GM19023 (cell line): ENCODE results near the gene INTS6.

Experiments
- ATAC-seq: cut with Tn5 transposase; IDR thresholded peaks from one replicate; pipeline ENCODE4 v1.9.1; 2021; ENCODE audit warnings: mild to moderate bottlenecking, moderate library complexity; ENCODE audit not compliant: unreplicated experiment

INTS6 gene, protein sequence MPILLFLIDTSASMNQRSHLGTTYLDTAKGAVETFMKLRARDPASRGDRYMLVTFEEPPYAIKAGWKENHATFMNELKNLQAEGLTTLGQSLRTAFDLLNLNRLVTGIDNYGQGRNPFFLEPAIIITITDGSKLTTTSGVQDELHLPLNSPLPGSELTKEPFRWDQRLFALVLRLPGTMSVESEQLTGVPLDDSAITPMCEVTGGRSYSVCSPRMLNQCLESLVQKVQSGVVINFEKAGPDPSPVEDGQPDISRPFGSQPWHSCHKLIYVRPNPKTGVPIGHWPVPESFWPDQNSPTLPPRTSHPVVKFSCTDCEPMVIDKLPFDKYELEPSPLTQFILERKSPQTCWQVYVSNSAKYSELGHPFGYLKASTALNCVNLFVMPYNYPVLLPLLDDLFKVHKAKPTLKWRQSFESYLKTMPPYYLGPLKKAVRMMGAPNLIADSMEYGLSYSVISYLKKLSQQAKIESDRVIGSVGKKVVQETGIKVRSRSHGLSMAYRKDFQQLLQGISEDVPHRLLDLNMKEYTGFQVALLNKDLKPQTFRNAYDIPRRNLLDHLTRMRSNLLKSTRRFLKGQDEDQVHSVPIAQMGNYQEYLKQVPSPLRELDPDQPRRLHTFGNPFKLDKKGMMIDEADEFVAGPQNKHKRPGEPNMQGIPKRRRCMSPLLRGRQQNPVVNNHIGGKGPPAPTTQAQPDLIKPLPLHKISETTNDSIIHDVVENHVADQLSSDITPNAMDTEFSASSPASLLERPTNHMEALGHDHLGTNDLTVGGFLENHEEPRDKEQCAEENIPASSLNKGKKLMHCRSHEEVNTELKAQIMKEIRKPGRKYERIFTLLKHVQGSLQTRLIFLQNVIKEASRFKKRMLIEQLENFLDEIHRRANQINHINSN

DNA sequence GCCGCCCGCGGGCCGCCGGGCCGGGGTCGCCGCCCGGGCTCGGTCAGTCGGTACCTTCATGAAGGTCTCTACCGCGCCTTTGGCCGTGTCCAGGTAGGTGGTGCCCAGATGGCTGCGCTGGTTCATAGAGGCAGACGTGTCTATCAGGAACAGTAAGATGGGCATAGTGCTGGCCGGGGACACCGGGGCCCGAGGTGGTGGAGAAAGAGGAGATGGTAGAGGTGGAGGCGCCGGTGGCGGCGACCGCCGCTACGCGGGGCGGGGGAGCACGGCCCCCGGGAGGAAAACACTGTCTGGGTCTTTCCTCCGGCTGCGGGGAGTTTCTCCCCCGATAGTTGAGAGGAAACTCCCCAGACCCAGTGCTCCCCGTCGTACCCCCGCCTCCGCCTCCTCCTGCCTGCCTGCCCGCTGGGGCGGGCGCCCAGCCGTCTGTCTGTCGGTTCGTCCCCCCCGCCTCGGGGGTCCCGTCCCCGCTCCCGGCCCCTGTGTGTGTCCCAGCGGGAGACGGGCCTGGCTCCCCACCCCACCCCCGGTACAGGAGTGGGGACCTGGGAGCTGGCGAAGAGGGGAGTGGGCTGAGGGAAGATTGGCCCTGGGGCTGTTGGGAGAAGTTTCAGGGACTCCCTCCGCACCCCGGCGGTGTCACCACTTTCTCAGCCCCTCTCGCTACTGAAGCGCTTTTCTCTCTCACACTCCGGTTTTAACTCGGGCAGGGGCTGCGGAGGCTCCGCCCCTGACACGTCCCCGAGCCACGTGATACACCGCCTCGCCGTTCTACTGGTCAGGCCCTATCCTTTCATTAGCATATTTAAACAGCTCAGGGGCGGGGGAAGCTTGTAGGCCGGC, at the start of gene INTS6:
Gene INTS6, minus strand, starts transcription at position 676 of the 846 bp plus-strand sequence. Its CDS starts 511 bp downstream, at position 165.
- ATAC-seq, result peak; percentile 62

DNA sequence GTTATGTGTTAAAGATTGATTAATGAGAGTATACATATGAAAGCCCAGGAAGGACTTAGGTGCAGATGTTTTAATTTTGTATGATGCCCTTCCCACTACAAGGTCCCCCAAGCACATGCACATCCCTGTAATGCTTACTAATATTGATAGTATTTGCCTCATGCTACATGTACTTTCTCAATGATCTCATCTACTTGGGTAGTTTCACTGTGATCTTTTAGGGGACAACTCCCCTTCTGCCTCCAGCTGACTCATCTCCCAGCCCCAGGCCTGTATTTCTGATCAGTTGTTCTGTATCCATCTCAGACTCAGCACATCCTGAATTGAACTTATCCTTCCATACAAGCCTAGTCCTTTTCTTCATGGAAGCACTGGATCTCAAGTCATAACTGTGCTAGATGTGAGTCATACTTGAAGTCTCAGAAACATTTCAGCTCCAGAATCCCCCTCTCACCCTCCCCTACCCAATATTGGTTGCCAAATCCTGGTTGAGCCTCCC, 49.4 kb upstream of the INTS6 start:
- ATAC-seq, result peak; percentile 94

DNA sequence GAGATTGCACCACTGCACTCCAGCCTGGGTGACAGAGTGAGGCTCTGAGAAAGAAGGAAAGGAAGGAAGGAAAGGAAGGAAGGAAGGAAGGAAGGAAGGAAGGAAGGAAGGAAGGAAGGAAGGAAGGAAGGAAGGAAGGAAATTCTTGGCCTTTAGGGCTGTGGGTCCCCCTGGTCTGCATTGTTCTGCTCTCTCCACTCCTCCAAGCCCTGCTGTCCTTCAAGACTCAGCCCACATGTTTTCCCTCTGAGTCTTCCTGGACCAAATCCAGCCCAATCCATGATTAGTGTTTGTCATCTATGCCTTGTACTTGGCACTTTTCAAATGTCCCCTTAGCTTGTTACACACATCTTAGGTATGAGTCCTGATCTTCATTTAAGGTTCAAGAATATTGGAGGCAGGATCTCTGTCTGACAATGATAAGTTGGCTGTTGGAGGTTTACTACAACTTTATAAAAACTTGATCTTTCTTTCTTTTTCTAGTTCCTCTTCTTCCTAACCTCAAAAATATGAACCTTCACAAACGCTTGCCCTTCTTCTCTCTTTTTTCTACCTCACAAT, 48.8 kb upstream of the INTS6 start:
- peak; percentile 23 for ATAC-seq

DNA sequence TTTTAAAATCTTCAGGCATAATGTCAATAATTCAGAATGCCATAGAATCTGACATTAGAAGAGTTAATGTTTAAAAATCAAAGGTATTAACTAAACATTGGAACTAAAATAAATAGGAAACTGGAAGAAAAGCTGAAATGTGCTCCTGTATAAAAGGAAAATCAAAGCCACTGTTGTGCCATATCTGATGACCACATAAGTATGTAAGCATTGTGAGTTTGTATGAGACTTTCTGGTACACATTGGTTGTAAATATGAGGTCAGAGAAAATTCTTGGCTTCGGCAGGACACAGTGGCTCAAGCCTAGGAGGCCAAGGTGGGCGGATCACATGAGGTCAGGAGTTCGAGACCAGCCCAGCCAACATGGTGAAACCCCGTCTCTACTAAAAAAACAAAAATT, 48.3 kb upstream of the INTS6 start:
- ATAC-seq, result no peak

DNA sequence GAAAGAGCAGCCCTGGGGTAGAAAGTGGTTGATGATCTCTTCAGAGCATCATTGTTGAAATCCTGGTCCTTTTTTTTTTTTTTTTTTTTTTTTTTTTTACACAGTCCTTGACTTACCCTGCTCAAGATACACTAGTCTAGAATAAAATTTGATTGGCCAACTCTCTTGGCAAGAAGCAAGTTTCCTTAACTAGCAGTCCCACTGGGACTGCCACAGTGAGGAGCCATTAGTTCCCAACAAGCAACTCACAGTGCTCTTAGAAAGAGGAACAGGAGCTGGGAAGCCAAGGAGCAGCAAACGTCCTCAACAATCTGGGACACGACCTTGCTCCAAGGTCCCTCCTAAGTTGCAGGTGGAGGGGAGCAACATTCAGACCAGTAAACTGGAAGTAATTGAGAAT, 47.9 kb upstream of the INTS6 start:
- ATAC-seq, result no peak

DNA sequence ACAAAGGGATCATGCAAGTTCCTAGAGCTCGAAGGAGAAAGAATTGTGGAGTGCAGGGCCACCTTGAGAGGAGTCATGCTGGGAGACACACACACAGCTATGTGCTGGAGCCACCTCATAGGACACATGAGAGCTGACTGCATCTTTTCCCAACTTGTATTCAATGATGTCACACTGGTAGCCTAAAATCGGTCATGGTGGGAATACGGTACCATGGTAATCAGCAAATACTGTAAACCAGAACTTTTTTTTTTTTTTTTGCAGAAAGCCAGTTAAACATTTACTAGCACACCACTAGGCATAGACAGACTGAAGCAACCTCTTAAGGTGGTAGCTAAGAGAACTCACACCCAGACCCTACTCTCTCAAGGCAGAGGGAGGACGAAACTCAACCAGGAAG, 47.0 kb upstream of the INTS6 start:
- ATAC-seq, result no peak

DNA sequence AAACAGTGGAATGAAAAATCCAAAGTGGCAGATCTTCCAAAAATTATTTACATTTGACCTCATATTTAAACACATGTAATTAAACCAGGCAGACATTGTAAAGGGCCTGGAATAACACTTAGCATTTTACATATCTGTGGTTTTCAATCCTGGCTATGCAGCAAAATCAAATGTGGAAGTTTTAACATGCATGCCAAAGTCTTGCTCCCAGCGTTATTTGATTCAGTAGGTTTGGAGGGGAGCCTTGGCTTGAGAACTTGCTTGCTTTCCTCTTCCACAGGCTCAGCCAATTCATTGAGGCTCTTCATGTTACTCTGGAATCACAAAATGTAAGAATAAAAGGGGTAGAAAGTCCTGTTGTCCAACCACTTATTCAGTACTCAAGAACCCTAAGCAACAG, 42.5 kb upstream of the INTS6 start:
- no peak for ATAC-seq

DNA sequence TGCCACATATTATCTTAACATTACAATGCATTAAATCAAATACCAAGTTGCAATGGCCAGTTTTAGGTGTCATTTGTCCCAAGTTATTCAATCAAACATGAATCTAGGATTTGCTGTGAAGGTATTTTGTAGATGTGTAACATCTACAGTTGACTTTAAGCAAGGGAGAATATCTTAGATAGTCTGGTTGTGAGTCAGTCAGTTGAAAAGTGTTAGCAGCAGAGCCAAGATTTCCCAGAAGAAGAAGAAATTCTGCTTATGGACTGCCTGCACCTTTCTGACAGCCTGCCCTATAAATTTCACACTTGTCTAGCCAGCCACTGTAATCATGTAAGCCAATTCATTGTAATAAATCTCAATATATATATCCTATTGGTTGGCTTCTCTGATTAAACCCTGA, 41.3 kb upstream of the INTS6 start:
- no peak for ATAC-seq

DNA sequence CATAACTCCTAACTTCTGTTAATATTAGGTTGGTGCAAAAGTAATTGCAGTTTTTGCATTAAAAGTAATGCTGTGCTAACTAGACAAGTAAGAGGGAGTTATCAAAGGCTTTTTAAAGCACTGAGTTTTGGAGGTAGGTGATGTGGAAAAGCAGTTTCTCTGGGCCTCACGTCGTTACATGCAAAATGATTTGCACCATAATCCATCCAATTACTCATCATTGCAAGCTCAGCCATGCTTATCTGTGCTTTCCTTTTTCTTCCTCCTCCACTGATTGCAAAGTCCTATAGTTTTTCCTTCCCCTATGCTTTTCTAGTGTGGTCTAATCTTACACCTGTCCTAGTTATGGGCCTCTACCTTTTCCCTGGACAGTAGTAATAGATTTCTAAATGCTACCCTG, 35.4 kb upstream of the INTS6 start:
- no peak for ATAC-seq

DNA sequence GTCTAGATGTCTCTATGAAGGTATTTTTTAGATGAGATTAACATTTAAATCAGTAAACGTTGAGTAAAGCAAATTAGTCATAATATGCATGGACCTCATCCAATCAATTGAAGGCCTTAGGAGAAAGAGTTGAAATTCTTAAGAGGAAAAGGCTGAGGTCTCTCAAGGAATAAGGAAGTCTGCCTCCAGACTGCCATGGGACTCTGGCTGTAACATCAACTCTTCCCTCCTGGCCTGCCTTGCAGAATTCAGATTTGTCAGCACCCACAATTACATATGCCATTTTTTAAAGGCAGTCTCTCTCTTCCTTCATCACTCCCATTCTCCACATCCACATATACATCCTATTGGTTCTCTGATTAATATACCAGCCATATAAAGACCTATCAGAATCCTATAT, 28.8 kb upstream of the INTS6 start:
- no peak for ATAC-seq

DNA sequence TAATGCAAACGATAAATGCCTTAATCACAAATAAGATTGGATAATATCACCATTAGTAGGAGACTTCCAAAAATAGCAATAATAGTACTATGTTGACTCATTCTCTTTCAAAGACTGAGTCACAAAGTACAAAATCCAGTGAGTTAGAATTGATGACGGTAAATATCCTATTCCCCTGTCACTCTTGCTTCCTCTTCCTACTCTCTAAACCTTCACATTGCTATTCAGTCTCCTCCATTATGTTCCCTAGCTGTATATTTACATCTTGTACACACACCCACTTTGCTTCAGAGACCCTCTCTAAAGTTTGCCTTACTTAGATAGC, 26.3 kb upstream of the INTS6 start:
- no peak for ATAC-seq

DNA sequence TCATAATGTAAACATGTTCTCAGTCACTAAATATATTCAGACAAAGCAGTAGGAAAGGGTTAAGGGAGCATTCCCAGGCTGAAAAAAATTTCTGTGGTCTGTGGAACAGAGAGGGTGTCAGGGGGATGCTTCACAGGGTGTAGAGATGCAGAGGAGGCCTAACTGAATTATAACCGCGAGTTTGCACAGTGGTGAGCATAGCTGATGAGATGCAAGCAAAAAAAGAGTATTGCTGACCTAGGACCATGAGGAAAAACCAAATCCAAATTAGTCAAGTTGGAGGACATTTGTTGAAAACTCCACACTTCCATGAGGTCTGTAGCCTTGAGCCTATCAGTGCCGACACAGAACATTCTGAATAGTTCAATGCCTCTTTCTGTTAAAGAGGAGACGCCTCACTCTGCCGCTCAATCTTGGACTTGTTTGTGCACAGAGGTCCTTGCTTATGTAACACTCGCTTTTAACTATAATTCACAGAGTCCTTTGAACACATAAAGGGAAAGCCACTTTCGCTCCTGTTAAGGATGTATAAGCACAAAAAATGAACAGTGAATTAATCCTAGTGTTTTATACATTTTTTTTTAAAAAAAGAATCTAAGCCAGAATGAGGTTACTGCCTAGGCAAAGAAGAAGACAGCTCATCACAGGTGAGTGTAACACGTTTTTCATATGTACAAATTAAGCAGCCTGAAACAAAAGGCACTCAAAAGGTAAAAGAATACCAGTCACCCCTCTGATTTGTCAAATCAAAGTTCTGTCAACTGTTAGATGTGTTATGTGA, 25.8 kb upstream of the INTS6 start:
- no peak for ATAC-seq

DNA sequence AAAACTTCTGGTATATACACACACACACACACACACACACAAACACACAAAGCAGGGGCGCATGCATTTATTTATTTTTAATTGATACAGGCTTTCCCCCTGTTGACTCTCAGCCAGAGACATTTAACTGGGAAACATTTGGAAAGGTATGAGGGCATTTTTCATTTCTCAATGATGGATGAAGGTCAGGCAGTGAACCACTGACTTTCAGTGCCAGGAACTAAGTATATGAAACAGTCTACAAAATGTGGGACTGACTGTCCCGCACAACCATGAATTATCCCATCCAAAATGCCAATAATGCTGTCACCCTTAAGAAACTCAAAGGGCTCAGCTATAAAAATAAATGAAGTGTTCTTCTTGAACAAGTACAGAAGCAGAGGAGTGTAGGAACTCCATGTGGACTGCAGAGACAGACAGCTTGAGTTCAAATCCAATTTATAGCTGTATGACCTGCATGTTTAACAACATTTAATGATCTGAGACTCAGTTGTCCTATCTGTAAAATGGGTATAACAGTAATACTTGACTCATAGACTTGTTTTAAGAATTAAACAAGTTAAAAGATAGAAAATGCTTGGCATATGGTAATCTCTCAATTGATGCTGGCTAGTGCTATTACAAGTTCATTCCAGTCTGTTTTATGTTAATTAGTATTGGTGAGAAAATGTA, 25.0 kb upstream of the INTS6 start:
- ATAC-seq, result no peak

DNA sequence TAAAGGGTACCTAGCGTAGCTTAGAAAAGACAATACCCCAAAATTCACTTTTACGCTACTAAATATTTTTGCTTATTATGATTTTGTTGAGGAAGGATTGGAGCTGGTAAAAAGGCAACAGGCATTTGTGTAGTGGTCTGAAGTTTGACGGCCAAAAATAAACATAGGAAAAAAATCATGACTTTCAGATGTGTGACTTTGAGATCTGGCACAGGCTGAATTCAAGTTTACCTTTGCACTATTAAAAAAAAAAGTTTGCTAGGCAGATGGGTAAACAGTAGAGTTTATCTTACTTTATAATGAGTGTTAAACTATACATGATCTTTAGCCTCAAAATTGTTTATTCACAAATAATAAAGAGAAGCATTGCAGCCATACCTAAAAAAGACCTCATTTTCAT, 24.3 kb upstream of the INTS6 start:
- ATAC-seq, result no peak

DNA sequence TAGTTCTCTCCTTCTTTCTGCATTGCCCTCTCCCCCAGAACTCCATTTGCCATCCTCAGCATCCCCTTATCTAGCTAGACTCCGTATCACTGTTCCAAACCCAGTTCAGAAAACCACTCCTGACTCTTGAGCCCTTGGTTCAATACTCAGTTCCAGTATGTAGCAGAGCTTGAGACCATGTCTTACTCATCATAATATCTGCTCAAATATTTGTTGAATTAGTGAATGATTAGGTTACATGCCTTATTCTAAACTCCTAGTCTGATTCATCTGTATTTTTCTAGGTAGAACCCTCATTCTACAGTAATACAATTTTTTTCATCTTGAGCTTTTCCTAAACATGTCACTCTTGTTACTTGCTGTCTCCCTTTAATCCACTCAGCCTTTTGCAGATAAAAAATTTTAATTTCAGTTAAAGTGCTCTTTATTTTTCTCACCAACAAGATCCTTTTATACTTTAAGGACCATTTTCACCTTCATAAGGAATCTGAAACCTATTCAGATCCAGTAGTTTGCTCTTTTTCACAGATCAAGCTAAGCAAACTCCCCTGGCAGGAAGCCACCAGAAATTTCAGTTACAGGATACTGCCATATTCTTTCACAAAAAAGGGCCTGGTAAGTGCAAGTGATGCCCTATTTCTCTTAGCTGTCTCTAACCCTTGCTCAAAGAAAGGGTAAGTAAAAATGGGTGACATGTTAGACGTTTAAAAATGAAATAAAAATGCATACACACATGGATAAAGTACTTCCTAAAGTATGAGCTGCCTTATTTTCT, 23.1 kb upstream of the INTS6 start:
- ATAC-seq, result no peak

DNA sequence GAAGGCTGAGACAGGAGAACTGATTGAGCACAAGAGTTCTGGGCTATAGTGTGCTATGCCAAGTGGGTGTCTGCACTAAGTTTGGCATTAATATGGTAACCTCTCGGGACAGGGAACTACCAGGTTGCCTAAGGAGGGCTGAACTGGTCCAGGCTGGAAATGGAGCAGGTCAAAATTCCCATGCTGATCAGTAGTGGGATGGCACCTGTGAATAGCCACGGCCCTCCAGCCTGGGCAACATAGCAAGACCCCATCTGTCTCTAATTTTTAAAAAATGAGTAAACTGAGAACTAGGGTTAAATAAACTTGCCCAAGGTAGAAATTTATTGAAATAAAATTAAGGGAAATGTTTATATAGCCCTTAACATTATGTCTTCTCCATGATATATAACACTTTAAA, 17.0 kb upstream of the INTS6 start:
- no peak for ATAC-seq

DNA sequence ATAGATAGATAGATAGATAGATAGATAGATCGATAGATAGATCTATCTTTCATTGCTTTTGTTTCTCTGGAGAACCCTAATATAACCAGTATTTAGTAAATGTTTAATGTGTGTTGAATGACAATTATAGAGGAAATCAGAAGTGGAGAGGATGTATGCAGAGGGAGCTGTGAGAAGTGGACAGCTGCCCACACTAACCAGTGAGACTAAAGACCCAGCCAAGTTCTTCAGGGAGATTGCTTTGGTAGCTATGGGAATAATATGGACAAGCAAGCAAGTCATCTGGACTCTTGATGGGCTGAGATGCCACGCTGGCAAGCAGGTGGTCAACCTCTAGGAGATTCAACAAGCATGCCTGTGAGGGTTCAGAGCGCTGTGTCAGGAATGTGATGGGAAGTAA, 14.9 kb upstream of the INTS6 start:
- ATAC-seq, result no peak

DNA sequence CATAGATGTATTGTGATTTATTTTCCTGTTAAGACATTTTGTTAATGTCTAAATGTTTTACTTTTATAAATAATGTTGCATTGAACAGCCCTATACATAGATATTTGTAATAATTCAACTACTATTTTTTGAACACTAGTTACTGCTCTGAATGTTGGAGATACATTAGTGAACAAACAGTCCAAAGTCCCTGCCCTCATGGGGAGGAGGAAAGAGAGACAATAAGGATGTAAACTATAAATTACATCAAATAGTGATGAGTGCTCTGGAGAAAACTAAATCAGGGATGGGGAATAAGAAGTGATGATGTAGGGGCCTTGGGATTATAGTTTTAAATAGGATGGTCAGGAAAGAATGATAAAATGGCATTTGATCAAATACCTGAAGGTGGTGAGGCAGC, 12.3 kb upstream of the INTS6 start:
- no peak for ATAC-seq
